SK-N-SH (cell line): ENCODE results near the gene CCDC88B. TPM values are rescaled to one million over a fixed set of nuclear protein-coding genes. Genes with fewer than 3 reads are reported as not detected.
A peak's percentile ranks its signal among the peaks of the same experiment; 100 is the strongest.

Experiments used
- CTCF ChIA-PET: fragments of 300-600, 350-600 bp; formaldehyde crosslinking; extraction: SDS; loops from one replicate; lab custom pipeline; 2021; lab: Yijun Ruan, JAX
- POLR2A ChIA-PET: fragments of 350-600 bp; sonication (Branson Sonifier 250); formaldehyde crosslinking; extraction: SDS; loops from one replicate; lab custom pipeline; 2020; ENCODE audit warnings: antibody characterized with exemption, inconsistent platforms; lab: Yijun Ruan, JAX
- DNase-seq: peaks from one replicate; pipeline ENCODE4 v3.0.0; 2012
- H2AFZ ChIP-seq: fragments of 200-600 bp; sonication (generic); 2 replicates; pipeline ENCODE4 v1.8.1; 2016; ENCODE audit warnings: antibody characterized with exemption, mild to moderate bottlenecking, low read depth
- H3F3A ChIP-seq: fragments of 200-600 bp; sonication (generic); replicated peaks from 2 replicates; pipeline ENCODE3; 2016; ENCODE audit warnings: antibody characterized with exemption, mild to moderate bottlenecking; ENCODE audit not compliant: insufficient read depth
- H3K27ac ChIP-seq, 2 experiments: fragments of 200-500 bp in 1 of 2; fragments of 200-600 bp in 1 of 2; sonication (Bioruptor generic) in 1 of 2; sonication (generic), shearing (Covaris generic) in 1 of 2; 2 replicates each; pipeline versions ENCODE4 v1.5.1 to v1.6.1; 2014 to 2016; ENCODE audit warnings: low read depth in 2 of 2, inconsistent platforms in 1 of 2, low read length in 1 of 2, mild to moderate bottlenecking in 1 of 2, mixed read lengths in 1 of 2
- H3K27me3 ChIP-seq: fragments of 200-600 bp; sonication (generic), shearing (Covaris generic); 2 replicates; pipeline ENCODE4 v1.6.1; 2016; ENCODE audit warnings: mixed run types; ENCODE audit not compliant: insufficient read depth
- H3K36me3 ChIP-seq, 2 experiments: fragments of 200-500 bp in 1 of 2; fragments of 200-600 bp in 1 of 2; sonication (Bioruptor generic) in 1 of 2; sonication (generic) in 1 of 2; replicated peaks in 1 of 2; 2 replicates each; pipeline versions ENCODE3 to v1.5.1; 2014 to 2016; ENCODE audit warnings: low read length in 1 of 2, mild to moderate bottlenecking in 1 of 2; ENCODE audit not compliant: insufficient read depth in 2 of 2, control insufficient read depth in 1 of 2
- H3K4me1 ChIP-seq, 2 experiments: fragments of 200-500 bp in 1 of 2; fragments of 200-600 bp in 1 of 2; sonication (Bioruptor generic) in 1 of 2; sonication (generic), shearing (Covaris generic) in 1 of 2; 2 replicates each; pipeline versions ENCODE4 v1.5.1 to v1.6.1; 2014 to 2016; ENCODE audit warnings: low read depth in 1 of 2, low read length in 1 of 2, mixed run types in 1 of 2; ENCODE audit not compliant: insufficient read depth in 2 of 2, control insufficient read depth in 1 of 2
- H3K4me2 ChIP-seq: fragments of 200-600 bp; sonication (generic), shearing (Covaris generic); 2 replicates; pipeline ENCODE4 v1.6.1; 2017; ENCODE audit warnings: mixed run types
- H3K4me3 ChIP-seq, 2 experiments: fragments of 200-500 bp in 1 of 2; fragments of 200-600 bp in 1 of 2; sonication (Bioruptor generic) in 1 of 2; sonication (generic), shearing (Covaris generic) in 1 of 2; 2 replicates each; pipeline versions ENCODE4 v1.5.1 to v1.8.1; 2014 to 2016; ENCODE audit warnings: low read depth in 2 of 2, inconsistent platforms in 1 of 2, low read length in 1 of 2, mild to moderate bottlenecking in 1 of 2, mixed read lengths in 1 of 2, moderate library complexity in 1 of 2
- H3K79me2 ChIP-seq: fragments of 200-600 bp; sonication (generic); 2 replicates; pipeline ENCODE4 v1.8.1; 2017; ENCODE audit warnings: mild to moderate bottlenecking; ENCODE audit not compliant: insufficient read depth
- H3K9ac ChIP-seq: fragments of 200-600 bp; sonication (generic); 2 replicates; pipeline ENCODE4 v1.6.1; 2017; ENCODE audit warnings: mixed run types
- H3K9me2 ChIP-seq: fragments of 200-600 bp; sonication (generic); 2 replicates; pipeline ENCODE4 v1.6.1; 2017; ENCODE audit warnings: mixed run types
- H3K9me3 ChIP-seq: fragments of 200-600 bp; sonication (generic); 2 replicates; pipeline ENCODE4 v1.6.1; 2017; ENCODE audit warnings: mixed run types, mild to moderate bottlenecking, moderate library complexity
- H4K20me1 ChIP-seq: fragments of 200-600 bp; sonication (generic); 2 replicates; pipeline ENCODE4 v1.6.1; 2017; ENCODE audit warnings: mild to moderate bottlenecking, mixed run types; ENCODE audit not compliant: insufficient read depth
- EP300 ChIP-seq, 2 experiments: IDR thresholded peaks; 2 replicates each; pipeline versions ENCODE4 v1.4.0 to v1.6.1; 2012; ENCODE audit warnings: borderline replicate concordance in 1 of 2, low read depth in 1 of 2, low read length in 1 of 2
- EZH2phosphoT487 ChIP-seq: fragments of 200-600 bp; sonication (generic); IDR thresholded peaks from 2 replicates; pipeline ENCODE4 v1.6.1; 2017; ENCODE audit warnings: low read depth, mixed run types, mild to moderate bottlenecking, antibody characterized with exemption, moderate library complexity, borderline replicate concordance
- FOXM1 ChIP-seq: IDR thresholded peaks from 2 replicates; pipeline ENCODE4 v1.4.0; 2012; ENCODE audit warnings: low read depth, mild to moderate bottlenecking
- GATA2 ChIP-seq: sonication (generic); formaldehyde crosslinking; IDR thresholded peaks from 2 replicates; pipeline ENCODE4 v1.5.0; 2020; ENCODE audit warnings: mild to moderate bottlenecking, missing genetic modification reagents
- JUND ChIP-seq: IDR thresholded peaks from 2 replicates; pipeline ENCODE4 v1.4.0; 2012
- MAX ChIP-seq: IDR thresholded peaks from 2 replicates; pipeline ENCODE4 v1.4.0; 2012; ENCODE audit warnings: low read depth
- NFIC ChIP-seq: IDR thresholded peaks from 2 replicates; pipeline ENCODE4 v1.4.0; 2012; ENCODE audit warnings: borderline replicate concordance
- NRF1 ChIP-seq: IDR thresholded peaks from 2 replicates; pipeline ENCODE4 v1.6.1; 2012; ENCODE audit warnings: low read depth, mild to moderate bottlenecking, low read length
- PBX3 ChIP-seq: IDR thresholded peaks from 2 replicates; pipeline ENCODE4; 2012
- POLR2AphosphoS5 ChIP-seq: IDR thresholded peaks from 2 replicates; pipeline ENCODE4 v1.6.1; 2012; ENCODE audit warnings: low read depth, low read length
- RCOR1 ChIP-seq: fragments of 150-350 bp; IDR thresholded peaks from 2 replicates; pipeline ENCODE4 v1.6.1; 2017; ENCODE audit warnings: antibody characterized with exemption, low read length
- RFX5 ChIP-seq: IDR thresholded peaks from 2 replicates; pipeline ENCODE4 v1.6.1; 2012; ENCODE audit warnings: mild to moderate bottlenecking, improper control_type of control experiment, low read length
- RXRA ChIP-seq: IDR thresholded peaks from 2 replicates; pipeline ENCODE4 v1.4.0; 2012; ENCODE audit warnings: low read depth, mild to moderate bottlenecking, borderline replicate concordance
- SIN3A ChIP-seq: IDR thresholded peaks from 2 replicates; pipeline ENCODE4 v1.6.1; 2012; ENCODE audit warnings: low read depth, mild to moderate bottlenecking, low read length, moderate library complexity, borderline replicate concordance
- SMC3 ChIP-seq: IDR thresholded peaks from 2 replicates; pipeline ENCODE4 v1.6.1; 2012; ENCODE audit warnings: low read depth, low read length, improper control_type of control experiment
- TCF12 ChIP-seq: IDR thresholded peaks from 2 replicates; pipeline ENCODE4 v1.4.0; 2012
- USF1 ChIP-seq: IDR thresholded peaks from 2 replicates; pipeline ENCODE4 v1.4.0; 2012; ENCODE audit warnings: low read depth, borderline replicate concordance
- USF2 ChIP-seq: fragments of 150-350 bp; IDR thresholded peaks from 2 replicates; pipeline ENCODE4 v1.6.1; 2017; ENCODE audit warnings: antibody characterized with exemption, low read length, low read depth, borderline replicate concordance
- YY1 ChIP-seq: IDR thresholded peaks from 2 replicates; pipeline ENCODE4 v1.4.0; 2012; ENCODE audit warnings: low read depth, mild to moderate bottlenecking
- WGBS: methylation state at CpG from one replicate; pipeline ENCODE4 v1.1.6; 2017; ENCODE audit warnings: low lambda C conversion rate; 5-methylcytosine and 5-hydroxymethylcytosine counted together
- polyA plus RNA-seq, 3 experiments: library from polyadenylated mRNA; depleted of rRNA; stranded (reverse); fragments of >200 nt; gene quantifications; 2 replicates each; pipeline ENCODE4 v1.2.3, GENCODE V29; 2012

The CCDC88B gene
- polyA plus RNA-seq, 1 of the 3 experiments (the other 2 are of a cell fraction), result 3.4 TPM

GRCh38 chr11:64359712-64360445 is 19.9 kb downstream of the CCDC88B start:
- H3K9ac ChIP-seq, result peak overlapping the region; percentile 88
- no peak overlapping the region for H2AFZ ChIP-seq
- peaks cover 19 to 37% of the 10 kb centered on the region in 2 experiments for H3K36me3 ChIP-seq

More at GRCh38 chr11:64359712-64360445, 19.9 kb downstream of the CCDC88B start:
- Histone ChIP-seq H3K4me1 (peaks cover 22 to 28% of the 10 kb centered on the region in 2 experiments; a peak in 3 of 4 replicates), H3K9me2 (no peaks in the 10 kb centered on the region), H3K4me3 (peak overlapping the region; percentile 93), H3K9me3 (no peaks in the 10 kb centered on the region), H4K20me1 (0 out of 2 replicates have a peak, but pooled peaks cover 5% of the 10 kb centered on the region), H3F3A (peaks cover 15% of the 10 kb centered on the region), H3K79me2 (peaks cover 31% of the 10 kb centered on the region), H3K4me2 (peak overlapping the region; percentile 93), H3K27ac (peak overlapping the region in 1 of 2 experiments; percentile 82; a peak in 1 of 4 replicates), H3K27me3 (no peaks in the 10 kb centered on the region)
- no peak for TF ChIP-seq JUND
- TF ChIP-seq NFIC, result no peak
- no peak for TF ChIP-seq FOXM1
- TF ChIP-seq SIN3A, result no peak
- no peak for TF ChIP-seq GATA2 (CRISPR knock-in tag)
- TF ChIP-seq SMC3, result no peak
- TF ChIP-seq TCF12, result no peak
- no peak for TF ChIP-seq MAX
- TF ChIP-seq PBX3, result no peak
- TF ChIP-seq EZH2phosphoT487, result no peak
- TF ChIP-seq NRF1, result no peak
- TF ChIP-seq RFX5, result no peak
- TF ChIP-seq YY1, result no peak
- no peak for TF ChIP-seq EP300 (IDR thresholded peaks at IDR 0.05; ENCODE audit: borderline replicate concordance in 1 of 2, low read depth in 1 of 2, low read length in 1 of 2)
- no peak for TF ChIP-seq USF1
- no peak for TF ChIP-seq USF2
- no peak for TF ChIP-seq RCOR1
- no peak for TF ChIP-seq RXRA
- TF ChIP-seq POLR2AphosphoS5, result no peak
- DNase-seq, result peak; percentile 67
- ChIA-PET POLR2A (interaction anchor here (0.6 to 1.1 kb wide), 3 partner anchors 12 to 46 kb away, joined by 3 to 5 read pairs (median 5); partner anchors contain the start of gene TRMT112), CTCF (interaction anchor here (0.6 to 1.7 kb wide), 8 partner anchors 12 to 489 kb away, joined by 3 to 4 read pairs (median 3); partner anchors contain the start of genes PRDX5 and TRMT112)
- WGBS, result 79% methylated on average over 29 of the region's 38 CpGs
